ENCODE data around the gene MRPL17.
"Not testable (repeated sequence)": the region's sequence is repeated elsewhere in the genome, so short reads cannot be mapped to it uniquely, and the experiment has no call there.

The MRPL17 gene

DNA sequence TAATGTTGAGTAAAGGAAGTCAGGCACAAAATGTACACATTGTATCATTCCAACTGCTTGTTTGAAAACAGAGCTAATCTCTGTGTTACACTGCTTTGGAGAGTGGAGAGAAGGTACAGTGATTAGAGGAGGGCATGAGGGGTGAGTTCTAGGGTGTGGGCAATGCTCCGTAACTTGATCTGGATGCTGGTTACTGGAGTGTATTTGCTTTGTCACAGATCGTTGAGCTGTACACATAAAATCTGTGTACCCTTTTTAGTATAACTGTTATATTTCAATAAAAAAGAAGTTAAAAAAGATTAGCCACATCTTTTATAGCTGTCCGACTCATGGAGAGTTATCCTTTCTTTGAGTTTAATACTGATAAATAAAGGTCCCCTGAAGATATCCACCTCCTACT, 18.8 kb upstream of the MRPL17 start:
- H3K27ac ChIP-seq (ENCODE audit: low read depth, low read length); H3K4me3 ChIP-seq (ENCODE audit: low read length); H3K9ac ChIP-seq (ENCODE audit: low read length); H3K36me3 ChIP-seq (ENCODE audit: control insufficient read depth, insufficient read depth, low read length); H3K27me3 ChIP-seq (ENCODE audit: control insufficient read depth, insufficient read depth, low read length); H3K4me1 ChIP-seq (ENCODE audit: control insufficient read depth, insufficient read depth, low read length): not testable (repeated sequence)

GRCh38 chr11:6695377-6695776, 12.2 kb upstream of the MRPL17 start:
- Histone ChIP-seq H3K4me3 (ENCODE audit: low read length) (no peak overlapping the region), H3K27ac (ENCODE audit: low read depth, low read length) (peak overlapping the region; percentile 58), H3K9ac (ENCODE audit: low read length) (no peak overlapping the region), H3K4me1 (ENCODE audit: control insufficient read depth, insufficient read depth, low read length) (peaks cover 4% of the 10 kb centered on the region), H3K36me3 (ENCODE audit: control insufficient read depth, insufficient read depth, low read length) (no peaks in the 10 kb centered on the region), H3K27me3 (ENCODE audit: control insufficient read depth, insufficient read depth, low read length) (no peaks in the 10 kb centered on the region)

GRCh38 chr11:6694229-6694535, 11.0 kb upstream of the MRPL17 start:
- Histone ChIP-seq H3K27me3 (ENCODE audit: control insufficient read depth, insufficient read depth, low read length) (no peaks in the 10 kb centered on the region), H3K36me3 (ENCODE audit: control insufficient read depth, insufficient read depth, low read length) (no peaks in the 10 kb centered on the region), H3K9ac (ENCODE audit: low read length) (no peak overlapping the region), H3K27ac (ENCODE audit: low read depth, low read length) (no peak overlapping the region), H3K4me3 (ENCODE audit: low read length) (no peak overlapping the region), H3K4me1 (ENCODE audit: control insufficient read depth, insufficient read depth, low read length) (peaks cover 4% of the 10 kb centered on the region)

GRCh38 chr11:6693342-6694228, 10.4 kb upstream of the MRPL17 start:
- H3K4me1 ChIP-seq (ENCODE audit: control insufficient read depth, insufficient read depth, low read length) = peaks cover 4% of the 10 kb centered on the region
- no peak overlapping the region for H3K9ac ChIP-seq (ENCODE audit: low read length)
- no peak overlapping the region for H3K4me3 ChIP-seq (ENCODE audit: low read length)
- H3K27ac ChIP-seq (ENCODE audit: low read depth, low read length) = no peak overlapping the region
- H3K27me3 ChIP-seq (ENCODE audit: control insufficient read depth, insufficient read depth, low read length) = no peaks in the 10 kb centered on the region
- H3K36me3 ChIP-seq (ENCODE audit: control insufficient read depth, insufficient read depth, low read length) = no peaks in the 10 kb centered on the region

GRCh38 chr11:6692128-6692527, 9.0 kb upstream of the MRPL17 start:
- H3K4me1 ChIP-seq (ENCODE audit: control insufficient read depth, insufficient read depth, low read length) = peaks cover 4% of the 10 kb centered on the region
- H3K27ac ChIP-seq (ENCODE audit: low read depth, low read length) = no peak overlapping the region
- H3K4me3 ChIP-seq (ENCODE audit: low read length) = no peak overlapping the region
- no peaks in the 10 kb centered on the region for H3K36me3 ChIP-seq (ENCODE audit: control insufficient read depth, insufficient read depth, low read length)
- no peak overlapping the region for H3K9ac ChIP-seq (ENCODE audit: low read length)
- no peaks in the 10 kb centered on the region for H3K27me3 ChIP-seq (ENCODE audit: control insufficient read depth, insufficient read depth, low read length)

DNA sequence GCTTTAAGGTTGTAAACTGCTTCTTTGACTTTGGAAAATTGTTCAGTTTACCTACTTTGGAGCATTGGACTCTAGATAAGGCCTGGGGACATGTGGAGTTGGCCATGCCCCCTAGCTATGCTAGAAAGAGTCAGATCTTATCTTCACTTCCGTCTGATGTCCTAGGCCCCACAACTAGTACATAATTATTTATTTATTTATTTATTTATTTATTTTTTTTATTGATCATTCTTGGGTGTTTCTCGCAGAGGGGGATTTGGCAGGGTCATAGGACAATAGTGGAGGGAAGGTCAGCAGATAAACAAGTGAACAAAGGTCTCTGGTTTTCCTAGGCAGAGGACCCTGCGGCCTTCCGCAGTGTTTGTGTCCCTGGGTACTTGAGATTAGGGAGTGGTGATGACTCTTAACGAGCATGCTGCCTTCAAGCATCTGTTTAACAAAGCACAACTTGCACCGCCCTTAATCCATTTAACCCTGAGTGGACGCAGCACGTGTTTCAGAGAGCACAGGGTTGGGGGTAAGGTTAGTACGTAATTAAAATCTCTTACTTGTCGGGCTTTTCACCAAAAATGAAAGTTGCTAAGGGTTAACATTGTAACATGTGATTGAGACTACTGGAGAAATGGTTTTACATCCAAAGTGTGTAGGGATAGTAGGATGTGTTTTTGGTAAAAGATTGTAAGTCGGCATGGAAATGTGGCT, 7.4 kb upstream of the MRPL17 start:
- H3K27me3 ChIP-seq (ENCODE audit: control insufficient read depth, insufficient read depth, low read length); H3K27ac ChIP-seq (ENCODE audit: low read depth, low read length); H3K4me1 ChIP-seq (ENCODE audit: control insufficient read depth, insufficient read depth, low read length); H3K4me3 ChIP-seq (ENCODE audit: low read length); H3K9ac ChIP-seq (ENCODE audit: low read length); H3K36me3 ChIP-seq (ENCODE audit: control insufficient read depth, insufficient read depth, low read length): not testable (repeated sequence)

DNA sequence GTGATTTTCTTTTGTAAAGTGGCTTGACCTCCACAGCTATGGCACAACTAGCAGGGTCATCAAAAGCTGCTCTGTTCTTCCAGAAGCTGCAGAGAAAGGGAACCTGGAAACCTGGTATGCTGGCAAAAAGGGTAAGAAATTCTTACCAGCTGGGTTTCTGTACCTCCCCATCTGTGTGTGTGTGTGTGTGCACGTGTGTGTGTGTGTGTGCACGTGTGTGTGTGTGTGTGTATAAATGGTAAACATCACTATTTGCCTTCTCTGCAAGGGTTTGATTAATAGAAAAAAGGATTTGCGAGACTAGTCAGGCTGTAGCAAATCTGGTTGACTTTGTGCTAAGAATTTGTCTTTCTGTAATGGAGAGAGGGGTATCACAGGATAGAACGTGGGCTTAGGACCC, 4.7 kb upstream of the MRPL17 start:
- no peaks in the 10 kb centered on the region for H3K27me3 ChIP-seq (ENCODE audit: control insufficient read depth, insufficient read depth, low read length)
- H3K36me3 ChIP-seq (ENCODE audit: control insufficient read depth, insufficient read depth, low read length) = no peaks in the 10 kb centered on the region
- H3K27ac ChIP-seq (ENCODE audit: low read depth, low read length) = no peak overlapping the region
- H3K4me3 ChIP-seq (ENCODE audit: low read length) = no peak overlapping the region
- H3K4me1 ChIP-seq (ENCODE audit: control insufficient read depth, insufficient read depth, low read length) = peaks cover 3% of the 10 kb centered on the region
- H3K9ac ChIP-seq (ENCODE audit: low read length) = no peak overlapping the region

DNA sequence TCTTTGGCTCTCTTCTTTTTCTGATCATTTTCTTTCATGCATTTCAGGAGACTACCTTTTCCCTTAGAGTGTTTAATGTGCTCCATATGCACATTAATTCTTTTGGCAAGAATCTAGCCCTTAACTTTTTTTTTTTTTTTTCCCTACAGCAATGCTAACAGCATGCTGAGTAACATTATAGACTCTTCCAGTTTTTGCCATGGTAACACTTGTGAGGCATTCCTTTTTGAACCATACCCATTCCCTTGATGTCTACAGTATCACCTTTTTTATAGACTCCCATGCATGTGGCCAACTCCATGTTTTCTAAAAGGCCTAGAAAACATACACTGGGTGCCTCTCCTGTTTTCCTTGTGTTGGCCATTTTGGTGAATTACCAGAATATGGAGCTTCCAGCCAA, 2.9 kb upstream of the MRPL17 start:
- Histone ChIP-seq H3K36me3 (ENCODE audit: control insufficient read depth, insufficient read depth, low read length) (no peaks in the 10 kb centered on the region), H3K9ac (ENCODE audit: low read length) (no peak overlapping the region), H3K4me1 (ENCODE audit: control insufficient read depth, insufficient read depth, low read length) (peaks cover 11% of the 10 kb centered on the region), H3K27me3 (ENCODE audit: control insufficient read depth, insufficient read depth, low read length) (no peaks in the 10 kb centered on the region), H3K4me3 (ENCODE audit: low read length) (no peak overlapping the region), H3K27ac (ENCODE audit: low read depth, low read length) (no peak overlapping the region)

DNA sequence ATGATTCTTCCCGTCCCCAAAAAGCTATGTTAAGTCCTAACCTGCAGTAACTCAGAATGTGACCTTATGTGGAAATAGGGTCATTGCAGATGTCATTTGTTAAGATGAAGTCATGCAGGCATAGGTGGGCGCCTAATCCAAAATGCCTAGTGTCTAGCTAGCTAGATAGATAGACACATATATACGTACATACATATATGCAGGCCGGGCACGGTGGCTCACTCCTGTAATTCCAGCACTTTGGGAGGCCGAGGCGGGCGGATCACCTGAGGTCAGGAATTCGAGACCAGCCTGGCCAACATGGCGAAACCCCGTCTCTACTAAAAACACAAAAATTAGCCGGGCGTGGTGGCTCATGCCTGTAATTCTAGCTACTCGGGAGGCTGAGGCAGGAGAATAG, 928 bp upstream of the MRPL17 start:
- Histone ChIP-seq H3K27ac (ENCODE audit: low read depth, low read length) (peak overlapping the region; percentile 97), H3K9ac (ENCODE audit: low read length) (peak overlapping the region; percentile 62), H3K4me3 (ENCODE audit: low read length) (peak overlapping the region; percentile 99), H3K4me1 (ENCODE audit: control insufficient read depth, insufficient read depth, low read length) (peaks cover 11% of the 10 kb centered on the region)
- not testable (repeated sequence) for H3K36me3 ChIP-seq (ENCODE audit: control insufficient read depth, insufficient read depth, low read length); H3K27me3 ChIP-seq (ENCODE audit: control insufficient read depth, insufficient read depth, low read length)

GRCh38 chr11:6682591-6682935, 577 bp downstream of the MRPL17 start:
- Histone ChIP-seq H3K9ac (ENCODE audit: low read length) (peak overlapping the region; percentile 95), H3K4me3 (ENCODE audit: low read length) (peak overlapping the region; percentile 99), H3K27ac (ENCODE audit: low read depth, low read length) (peak overlapping the region; percentile 97), H3K36me3 (ENCODE audit: control insufficient read depth, insufficient read depth, low read length) (no peaks in the 10 kb centered on the region), H3K27me3 (ENCODE audit: control insufficient read depth, insufficient read depth, low read length) (no peaks in the 10 kb centered on the region), H3K4me1 (ENCODE audit: control insufficient read depth, insufficient read depth, low read length) (peaks cover 11% of the 10 kb centered on the region)

DNA sequence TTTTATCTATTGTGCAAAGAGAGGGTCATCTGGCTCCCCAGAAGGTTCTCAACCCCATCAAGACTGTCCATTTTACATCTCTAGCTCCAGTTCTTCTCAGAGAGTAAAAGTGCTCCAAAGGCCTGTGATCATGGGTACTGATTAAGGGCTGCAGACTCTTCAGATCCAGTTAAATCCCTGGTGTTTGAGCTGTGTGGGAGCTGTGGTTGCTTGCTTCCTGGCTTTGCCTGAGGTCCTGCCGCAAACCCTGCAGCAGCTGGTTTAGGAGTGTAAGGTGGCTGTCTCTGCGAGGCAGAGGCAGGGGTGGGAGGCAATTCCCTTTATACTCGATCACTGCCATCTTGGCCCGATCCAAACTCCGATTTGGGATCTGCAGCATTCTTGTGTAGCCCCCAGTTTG, 1.2 kb downstream of the MRPL17 start:
- H3K4me3 ChIP-seq (ENCODE audit: low read length) = peak overlapping the region; percentile 99
- peaks cover 11% of the 10 kb centered on the region for H3K4me1 ChIP-seq (ENCODE audit: control insufficient read depth, insufficient read depth, low read length)
- H3K9ac ChIP-seq (ENCODE audit: low read length) = peak overlapping the region; percentile 95
- H3K36me3 ChIP-seq (ENCODE audit: control insufficient read depth, insufficient read depth, low read length) = no peaks in the 10 kb centered on the region
- no peaks in the 10 kb centered on the region for H3K27me3 ChIP-seq (ENCODE audit: control insufficient read depth, insufficient read depth, low read length)
- no peak overlapping the region for H3K27ac ChIP-seq (ENCODE audit: low read depth, low read length)

GRCh38 chr11:6681505-6681904, 1.6 kb downstream of the MRPL17 start:
- Histone ChIP-seq H3K36me3 (ENCODE audit: control insufficient read depth, insufficient read depth, low read length) (no peaks in the 10 kb centered on the region), H3K27me3 (ENCODE audit: control insufficient read depth, insufficient read depth, low read length) (no peaks in the 10 kb centered on the region), H3K27ac (ENCODE audit: low read depth, low read length) (no peak overlapping the region), H3K9ac (ENCODE audit: low read length) (no peak overlapping the region), H3K4me3 (ENCODE audit: low read length) (no peak overlapping the region), H3K4me1 (ENCODE audit: control insufficient read depth, insufficient read depth, low read length) (peaks cover 11% of the 10 kb centered on the region)

- no peaks in the 10 kb centered on the region for H3K36me3 ChIP-seq (ENCODE audit: control insufficient read depth, insufficient read depth, low read length)
- H3K27ac ChIP-seq (ENCODE audit: low read depth, low read length) = no peak overlapping the region
- no peak overlapping the region for H3K9ac ChIP-seq (ENCODE audit: low read length)
- H3K27me3 ChIP-seq (ENCODE audit: control insufficient read depth, insufficient read depth, low read length) = no peaks in the 10 kb centered on the region
- H3K4me1 ChIP-seq (ENCODE audit: control insufficient read depth, insufficient read depth, low read length) = peaks cover 2% of the 10 kb centered on the region
- H3K4me3 ChIP-seq (ENCODE audit: low read length) = no peak overlapping the region
These were observed 6.1 kb downstream of the MRPL17 start for GRCh38 chr11:6677018-6677417.

Data from rectal smooth muscle tissue (tissue), 1 donor.